Measurements from ENCODE around the gene MXRA7.
"Not testable (repeated sequence)": the region's sequence is repeated elsewhere in the genome, so short reads cannot be mapped to it uniquely, and the experiment has no call there.

DNA sequence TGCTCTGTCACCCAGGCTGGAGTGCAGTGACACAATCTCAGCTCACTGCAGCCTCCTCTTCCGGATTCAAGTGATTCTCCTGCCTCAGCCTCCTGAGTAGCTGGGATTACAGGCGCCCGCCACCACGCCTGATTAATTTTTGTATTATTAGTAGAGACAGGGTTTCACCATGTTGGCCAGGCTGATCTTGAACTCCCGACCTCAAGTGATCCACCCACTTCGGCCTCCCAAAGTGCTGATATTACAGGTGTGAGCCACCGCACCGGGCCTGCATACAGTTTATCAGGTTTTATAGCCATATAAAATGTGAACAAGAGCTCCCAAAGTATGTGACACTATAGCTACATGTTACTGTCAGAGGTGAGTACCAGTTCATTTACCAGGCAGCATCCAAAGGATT is 12.2 kb upstream of the MXRA7 start:
- TF ChIP-seq POLR2A, SPI1 (IDR thresholded peaks at IDR 0.05; ENCODE audit: low read depth, low read length): not testable (repeated sequence)

All from GM12891 (cell line).